Peyer's patch (tissue), 4 donors: Measurements from ENCODE around the gene DDOST. TPM values are rescaled to one million over a fixed set of nuclear protein-coding genes. Genes with fewer than 3 reads are reported as not detected.

ENCODE experiments used
- DNase-seq, 3 donors: peaks; one replicate each; pipeline ENCODE4 v3.0.0-alpha.2; 2017 to 2019
- H3K27ac ChIP-seq, 4 donors: fragments of 200-600 bp; sonication (generic); one replicate each; pipeline ENCODE4 v1.5.1; 2016 to 2019
- H3K27me3 ChIP-seq, 2 donors: fragments of 200-600 bp; sonication (generic); one replicate each; pipeline ENCODE4 v1.5.1; 2019
- H3K36me3 ChIP-seq, 3 donors: fragments of 200-600 bp; sonication (generic); one replicate each; pipeline ENCODE4 v1.5.1; 2016 to 2019
- H3K4me1 ChIP-seq, 4 donors: fragments of 200-600 bp; sonication (generic); one replicate each; pipeline ENCODE4 v1.5.1; 2016 to 2019
- H3K4me3 ChIP-seq, 4 donors: fragments of 200-600 bp; sonication (generic); 1 replicate in 3 of 4; 2 replicates in 1 of 4; pipeline ENCODE4 v1.5.1; 2016 to 2019; ENCODE audit warnings: mild to moderate bottlenecking in 1 of 4
- H3K9me3 ChIP-seq, 4 donors: fragments of 200-600 bp; sonication (generic); one replicate each; pipeline ENCODE4 v1.5.1; 2016 to 2019; ENCODE audit warnings: mild to moderate bottlenecking in 1 of 4
- POLR2A ChIP-seq, 2 donors: fragments of 450-650 bp; IDR thresholded peaks; one replicate each; pipeline ENCODE4 v1.5.1; 2017; ENCODE audit warnings: antibody characterized with exemption in 2 of 2, mild to moderate bottlenecking in 2 of 2, moderate library complexity in 2 of 2
- total RNA-seq, 4 donors: library from RNA; depleted of rRNA; stranded (reverse); fragments of >200 nt; gene quantifications; one replicate each; pipeline ENCODE4 v1.1.0, GENCODE V29; 2016
- TF ChIP-seq, protein P1 (sequence below), 6 experiments: fragments of 450-650 bp in 4 of 6; fragments of 200-600 bp in 2 of 6; sonication (generic) in 1 of 6; IDR thresholded peaks; one replicate each; pipeline ENCODE4 v1.5.1; 2017 to 2019; ENCODE audit warnings: antibody characterized with exemption in 6 of 6, mild to moderate bottlenecking in 3 of 6, moderate library complexity in 1 of 6

The DDOST gene
- total RNA-seq, 4 donors from 2014 or later, result 44.6 to 145 (median 126) TPM

DNA sequence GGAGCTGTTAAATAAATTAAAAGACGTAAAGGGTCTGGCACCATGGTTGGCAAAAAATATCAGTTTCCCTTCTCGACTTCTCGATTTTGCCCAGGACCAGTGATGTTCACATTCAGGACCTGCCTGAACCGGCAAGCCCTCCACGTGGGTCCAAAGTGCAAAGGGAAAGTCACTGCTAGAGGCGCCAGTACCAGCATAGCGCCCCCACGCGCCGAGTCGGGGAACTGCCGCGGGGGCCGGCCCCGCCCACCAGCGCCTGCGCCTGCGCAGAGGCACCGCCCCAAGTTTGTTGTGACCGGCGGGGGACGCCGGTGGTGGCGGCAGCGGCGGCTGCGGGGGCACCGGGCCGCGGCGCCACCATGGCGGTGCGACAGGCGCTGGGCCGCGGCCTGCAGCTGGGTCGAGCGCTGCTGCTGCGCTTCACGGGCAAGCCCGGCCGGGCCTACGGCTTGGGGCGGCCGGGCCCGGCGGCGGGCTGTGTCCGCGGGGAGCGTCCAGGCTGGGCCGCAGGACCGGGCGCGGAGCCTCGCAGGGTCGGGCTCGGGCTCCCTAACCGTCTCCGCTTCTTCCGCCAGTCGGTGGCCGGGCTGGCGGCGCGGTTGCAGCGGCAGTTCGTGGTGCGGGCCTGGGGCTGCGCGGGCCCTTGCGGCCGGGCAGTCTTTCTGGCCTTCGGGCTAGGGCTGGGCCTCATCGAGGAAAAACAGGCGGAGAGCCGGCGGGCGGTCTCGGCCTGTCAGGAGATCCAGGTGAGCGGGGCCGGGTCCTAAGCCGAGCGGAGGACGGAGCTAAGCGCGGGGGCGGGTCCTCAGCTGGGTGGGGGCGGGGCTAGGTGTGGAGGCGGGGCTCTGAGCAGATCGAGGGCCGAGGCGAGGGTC is 27.7 kb downstream of the DDOST start, which contains the start of gene PINK1:
Gene PINK1, plus strand, starts transcription at position 269 of the 875 bp plus-strand sequence. Its CDS starts 91 bp downstream, at position 360.
- DNase-seq, result peak; percentile 78 to 96 (median 89)
- Histone ChIP-seq H3K4me3 (peak within 1 kb of the TSS; percentile 87 to 99 (median 98)), H3K27me3 (no peaks in the 10 kb centered on the region), H3K4me1 (peaks cover 0 to 11% (median 4%) of the 10 kb centered on the region in 4 donors), H3K9me3 (no peaks in the 10 kb centered on the region), H3K36me3 (peaks cover 0 to 11% (median 0%) of the 10 kb centered on the region in 3 donors), H3K27ac (peak within 1 kb of the TSS; percentile 90 to 96 (median 94))
- peak; percentile 33 to 92 for TF ChIP-seq POLR2A (IDR thresholded peaks at IDR 0.05)
- TF ChIP-seq, protein P1, sequence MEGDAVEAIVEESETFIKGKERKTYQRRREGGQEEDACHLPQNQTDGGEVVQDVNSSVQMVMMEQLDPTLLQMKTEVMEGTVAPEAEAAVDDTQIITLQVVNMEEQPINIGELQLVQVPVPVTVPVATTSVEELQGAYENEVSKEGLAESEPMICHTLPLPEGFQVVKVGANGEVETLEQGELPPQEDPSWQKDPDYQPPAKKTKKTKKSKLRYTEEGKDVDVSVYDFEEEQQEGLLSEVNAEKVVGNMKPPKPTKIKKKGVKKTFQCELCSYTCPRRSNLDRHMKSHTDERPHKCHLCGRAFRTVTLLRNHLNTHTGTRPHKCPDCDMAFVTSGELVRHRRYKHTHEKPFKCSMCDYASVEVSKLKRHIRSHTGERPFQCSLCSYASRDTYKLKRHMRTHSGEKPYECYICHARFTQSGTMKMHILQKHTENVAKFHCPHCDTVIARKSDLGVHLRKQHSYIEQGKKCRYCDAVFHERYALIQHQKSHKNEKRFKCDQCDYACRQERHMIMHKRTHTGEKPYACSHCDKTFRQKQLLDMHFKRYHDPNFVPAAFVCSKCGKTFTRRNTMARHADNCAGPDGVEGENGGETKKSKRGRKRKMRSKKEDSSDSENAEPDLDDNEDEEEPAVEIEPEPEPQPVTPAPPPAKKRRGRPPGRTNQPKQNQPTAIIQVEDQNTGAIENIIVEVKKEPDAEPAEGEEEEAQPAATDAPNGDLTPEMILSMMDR (IDR thresholded peaks at IDR 0.05), result peak; percentile 96 to 100 (median 100)

DNA sequence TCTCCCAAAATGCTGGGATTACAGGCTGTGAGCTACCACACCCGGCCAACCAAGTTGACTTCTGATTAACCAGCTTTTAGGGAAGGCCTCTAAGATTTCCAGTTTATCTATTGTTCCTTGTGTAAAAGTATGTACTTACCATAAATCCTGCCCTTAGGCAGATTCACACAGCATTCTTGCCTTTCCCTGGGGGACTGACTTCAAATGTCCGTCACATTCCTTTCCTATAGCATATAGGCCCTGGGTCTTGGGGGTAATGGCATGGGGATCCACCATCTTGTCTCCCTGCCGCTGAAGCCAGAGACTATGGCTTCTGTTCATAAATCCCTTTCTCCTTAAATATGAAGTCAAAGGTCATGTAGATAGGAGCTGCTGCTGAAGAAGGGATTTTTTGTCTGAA is 28.8 kb downstream of the DDOST start:
- no peak overlapping the region for H3K27ac ChIP-seq
- no peak overlapping the region for H3K4me3 ChIP-seq
- H3K27me3 ChIP-seq, result no peaks in the 10 kb centered on the region
- TF ChIP-seq, protein P1 (IDR thresholded peaks at IDR 0.05), result no peak
- no peak for TF ChIP-seq POLR2A (IDR thresholded peaks at IDR 0.05)
- peaks cover 0 to 1% (median 0%) of the 10 kb centered on the region in 3 donors for H3K36me3 ChIP-seq
- peaks cover 0 to 11% (median 4%) of the 10 kb centered on the region in 4 donors for H3K4me1 ChIP-seq
- H3K9me3 ChIP-seq, result no peaks in the 10 kb centered on the region
- DNase-seq, result no peak

DNA sequence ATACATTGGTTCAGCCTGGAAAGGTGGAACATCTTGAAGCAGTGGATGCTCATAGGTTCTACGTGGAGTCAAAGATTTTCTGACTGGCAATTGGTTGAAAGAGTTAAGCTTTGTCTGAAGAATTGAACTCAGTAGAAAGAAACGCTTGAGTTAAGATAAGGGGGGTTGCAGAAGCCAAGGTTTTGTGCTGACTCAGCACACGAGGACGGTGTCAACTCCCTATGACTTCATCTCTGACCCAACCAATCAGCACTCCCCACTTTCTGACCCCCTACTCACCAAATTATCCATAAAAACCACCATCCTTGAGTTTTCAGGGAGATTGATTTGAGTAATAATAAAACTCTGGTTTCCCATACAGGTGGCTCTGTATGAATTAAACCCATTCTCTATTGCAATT is 30.4 kb downstream of the DDOST start:
- no peak for TF ChIP-seq POLR2A (IDR thresholded peaks at IDR 0.05)
- TF ChIP-seq, protein P1 (IDR thresholded peaks at IDR 0.05), result no peak
- H3K36me3 ChIP-seq, result no peaks in the 10 kb centered on the region
- DNase-seq, result no peak
- H3K9me3 ChIP-seq, result no peaks in the 10 kb centered on the region
- no peak overlapping the region for H3K27ac ChIP-seq
- no peaks in the 10 kb centered on the region for H3K27me3 ChIP-seq
- peaks cover 0 to 11% (median 4%) of the 10 kb centered on the region in 4 donors for H3K4me1 ChIP-seq
- no peak overlapping the region for H3K4me3 ChIP-seq

DNA sequence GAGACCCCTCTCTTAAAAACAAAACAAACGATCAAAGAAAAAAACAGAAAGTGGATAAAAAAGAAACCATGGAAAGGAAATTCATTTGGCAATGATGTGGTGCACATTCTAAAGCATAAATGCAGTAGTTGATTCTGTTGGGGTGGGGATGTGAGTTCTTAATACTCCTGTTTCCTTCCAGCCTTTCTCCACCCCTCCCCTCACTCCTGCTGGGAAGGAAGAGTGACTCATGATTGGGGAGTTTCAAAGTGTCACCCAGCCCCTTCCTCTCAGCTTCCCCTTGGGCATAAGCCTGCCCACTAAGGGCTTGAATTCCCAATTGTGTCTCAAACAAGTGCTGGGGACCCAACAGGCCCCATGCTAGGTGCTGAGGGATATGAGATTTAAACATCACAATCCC is 34.6 kb downstream of the DDOST start:
- H3K9me3 ChIP-seq, result no peaks in the 10 kb centered on the region
- no peak overlapping the region for H3K4me3 ChIP-seq
- no peak overlapping the region for H3K27ac ChIP-seq
- no peaks in the 10 kb centered on the region for H3K27me3 ChIP-seq
- H3K4me1 ChIP-seq, result no peaks in the 10 kb centered on the region
- DNase-seq, result no peak
- TF ChIP-seq POLR2A (IDR thresholded peaks at IDR 0.05), result no peak
- TF ChIP-seq, protein P1 (IDR thresholded peaks at IDR 0.05), result no peak
- H3K36me3 ChIP-seq, result no peaks in the 10 kb centered on the region

DNA sequence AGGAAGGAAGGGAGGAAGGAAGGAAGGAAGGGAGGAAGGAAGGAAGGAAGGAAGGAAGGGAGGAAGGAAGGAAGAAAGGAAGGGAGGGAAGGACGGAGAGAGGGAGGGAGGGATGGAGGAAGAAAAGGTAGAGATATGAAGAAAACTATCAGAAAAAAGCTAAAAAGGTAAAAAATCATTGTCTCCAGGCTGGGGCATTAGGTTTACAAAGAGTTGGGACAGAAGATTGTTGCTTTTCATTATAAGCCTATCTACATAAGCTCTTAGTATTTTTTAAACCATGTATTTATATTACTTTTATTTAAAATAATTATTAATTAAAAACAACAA is 35.1 kb downstream of the DDOST start:
- no peak for DNase-seq
- Histone ChIP-seq H3K4me3 (no peak overlapping the region), H3K4me1 (no peaks in the 10 kb centered on the region), H3K9me3 (no peaks in the 10 kb centered on the region), H3K27ac (no peak overlapping the region), H3K36me3 (no peaks in the 10 kb centered on the region), H3K27me3 (no peaks in the 10 kb centered on the region)
- TF ChIP-seq POLR2A (IDR thresholded peaks at IDR 0.05), result no peak
- TF ChIP-seq, protein P1 (IDR thresholded peaks at IDR 0.05), result no peak
